GF-D8 (cell line): ENCODE results near the gene LRCH1.

Experiments
- DNase-seq: peaks from one replicate; lab custom pipeline; 2025; lab: John Stamatoyannopoulos, UW

LRCH1 gene

GRCh38 chr13:46615888-46616531 is 63.0 kb downstream of the LRCH1 start:
- DNase-seq, result no peak

- no peak for DNase-seq
These were observed 64.3 kb downstream of the LRCH1 start for GRCh38 chr13:46617229-46617721.

GRCh38 chr13:46617885-46618284 is 64.9 kb downstream of the LRCH1 start:
- DNase-seq, result no peak

- no peak for DNase-seq
These were observed 65.8 kb downstream of the LRCH1 start for GRCh38 chr13:46618694-46619254.

GRCh38 chr13:46620029-46620428 is 67.1 kb downstream of the LRCH1 start:
- no peak for DNase-seq

- DNase-seq, result no peak
These were observed 67.5 kb downstream of the LRCH1 start for GRCh38 chr13:46620471-46620870.

GRCh38 chr13:46621133-46621532 is 68.2 kb downstream of the LRCH1 start:
- DNase-seq, result no peak

- DNase-seq, result no peak
These were observed 69.0 kb downstream of the LRCH1 start for GRCh38 chr13:46621792-46622629.

- DNase-seq, result no peak
These were observed 69.8 kb downstream of the LRCH1 start for GRCh38 chr13:46622630-46623256.

- DNase-seq, result no peak
These were observed 71.4 kb downstream of the LRCH1 start for GRCh38 chr13:46624353-46624752.

- DNase-seq, result no peak
These were observed 71.9 kb downstream of the LRCH1 start for GRCh38 chr13:46624821-46625220.

- DNase-seq, result no peak
These were observed 74.5 kb downstream of the LRCH1 start for GRCh38 chr13:46627462-46627861.

GRCh38 chr13:46628622-46629365 is 75.8 kb downstream of the LRCH1 start:
- no peak for DNase-seq

GRCh38 chr13:46629811-46630413 is 76.9 kb downstream of the LRCH1 start:
- DNase-seq, result no peak

GRCh38 chr13:46630431-46631178 is 77.6 kb downstream of the LRCH1 start:
- DNase-seq, result no peak

GRCh38 chr13:46631179-46631542 is 78.2 kb downstream of the LRCH1 start:
- DNase-seq, result no peak

- DNase-seq, result no peak
These were observed 79.2 kb downstream of the LRCH1 start for GRCh38 chr13:46632176-46632575.

GRCh38 chr13:46633416-46633815 is 80.4 kb downstream of the LRCH1 start:
- no peak for DNase-seq

- DNase-seq, result no peak
These were observed 83.5 kb downstream of the LRCH1 start for GRCh38 chr13:46636451-46636850.

GRCh38 chr13:46637213-46637612 is 84.2 kb downstream of the LRCH1 start:
- DNase-seq, result no peak

GRCh38 chr13:46638262-46638661 is 85.3 kb downstream of the LRCH1 start:
- no peak for DNase-seq
